Bronchial epithelial cell (primary cell): ENCODE measurements around the gene HMCN2. TPM values are rescaled to one million over a fixed set of nuclear protein-coding genes. Genes with fewer than 3 reads are reported as not detected.
A peak's percentile ranks its signal among the peaks of the same experiment; 100 is the strongest.

Source experiments
- DNase-seq: peaks from one replicate; pipeline ENCODE4 v3.0.0-alpha.2; 2010; ENCODE audit warnings: low read depth
- FAIRE-seq: peaks from 2 replicates; lab custom pipeline; 2011; peaks lifted over from hg19 to GRCh38; lab: Jason Lieb, UNC
- H3K27me3 ChIP-seq: 2 replicates; pipeline ENCODE4 v1.5.1; 2011; ENCODE audit warnings: low read length; ENCODE audit not compliant: control insufficient read depth, insufficient read depth
- H3K36me3 ChIP-seq: 2 replicates; pipeline ENCODE4 v1.5.1; 2011; ENCODE audit warnings: low read length; ENCODE audit not compliant: control insufficient read depth, insufficient read depth
- H3K4me3 ChIP-seq: 2 replicates; pipeline ENCODE4 v1.5.1; 2011; ENCODE audit warnings: mild to moderate bottlenecking, low read depth, low read length, control low read depth
- CTCF ChIP-seq: IDR thresholded peaks from 2 replicates; pipeline ENCODE4 v1.5.1; 2011; ENCODE audit warnings: mild to moderate bottlenecking, moderate library complexity, low read length, control low read depth, inconsistent platforms; ENCODE audit not compliant: insufficient read depth, severe bottlenecking
- total RNA-seq: library from RNA; depleted of rRNA; stranded (reverse); fragments of >200 nt; gene quantifications from 2 replicates; pipeline ENCODE4 v1.2.1, GENCODE V29; 2014

Gene HMCN2
- total RNA-seq, 1 donor from 2014 or later, result under 0.01 TPM

GRCh38 chr9:130425741-130426466 lies 160.3 kb downstream of the HMCN2 start:
- no peak for TF ChIP-seq CTCF
- FAIRE-seq, result no peak
- Histone ChIP-seq H3K27me3 (peaks cover 8% of the 10 kb centered on the region), H3K36me3 (no peaks in the 10 kb centered on the region), H3K4me3 (no peak overlapping the region)
- DNase-seq, result no peak

GRCh38 chr9:130426467-130426773 lies 160.9 kb downstream of the HMCN2 start:
- FAIRE-seq, result no peak
- Histone ChIP-seq H3K36me3 (no peaks in the 10 kb centered on the region), H3K4me3 (no peak overlapping the region), H3K27me3 (peaks cover 8% of the 10 kb centered on the region)
- DNase-seq, result no peak
- TF ChIP-seq CTCF, result no peak

GRCh38 chr9:130426883-130427282 lies 161.3 kb downstream of the HMCN2 start:
- DNase-seq, result peak; percentile 92
- no peak overlapping the region for H3K4me3 ChIP-seq
- H3K36me3 ChIP-seq, result no peaks in the 10 kb centered on the region
- peak; percentile 11 for TF ChIP-seq CTCF
- peak; percentile 95 for FAIRE-seq
- peaks cover 8% of the 10 kb centered on the region for H3K27me3 ChIP-seq

- H3K27me3 ChIP-seq, result peaks cover 8% of the 10 kb centered on the region
- H3K4me3 ChIP-seq, result no peak overlapping the region
- DNase-seq (no peak), FAIRE-seq (no peak)
- no peak for TF ChIP-seq CTCF
- H3K36me3 ChIP-seq, result no peaks in the 10 kb centered on the region
Observed at GRCh38 chr9:130427326-130427725, 161.8 kb downstream of the HMCN2 start.

GRCh38 chr9:130428086-130428665 lies 162.6 kb downstream of the HMCN2 start:
- TF ChIP-seq CTCF, result no peak
- no peak for DNase-seq
- no peak for FAIRE-seq
- no peaks in the 10 kb centered on the region for H3K36me3 ChIP-seq
- no peak overlapping the region for H3K4me3 ChIP-seq
- peaks cover 12% of the 10 kb centered on the region for H3K27me3 ChIP-seq
